ENCODE results near the gene NHSL2.

The NHSL2 gene

DNA sequence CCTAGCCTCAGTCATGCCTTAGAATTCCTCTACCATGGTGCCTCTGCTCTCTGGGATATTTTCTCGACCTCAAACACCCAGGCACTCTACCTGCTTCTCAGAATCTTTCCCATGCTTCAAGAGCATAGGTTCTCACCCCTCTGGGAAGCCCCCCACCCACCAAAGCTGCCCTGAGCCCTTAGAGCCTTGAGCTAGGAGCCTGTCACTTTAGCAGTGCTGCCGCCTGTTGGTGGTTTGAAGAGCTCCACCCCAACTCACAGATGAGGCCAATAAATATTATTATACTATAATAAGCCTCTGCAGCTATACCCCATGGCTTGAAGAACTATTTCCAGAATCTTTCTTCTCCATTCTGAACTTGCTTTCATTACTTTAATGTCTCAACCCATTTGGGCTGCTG, 111.3 kb downstream of the NHSL2 start:
- DNase-seq (ENCODE audit: low read depth): no peak
- H3K4me3 ChIP-seq (ENCODE audit: low read length): no peak overlapping the region
- TF ChIP-seq, protein P1, sequence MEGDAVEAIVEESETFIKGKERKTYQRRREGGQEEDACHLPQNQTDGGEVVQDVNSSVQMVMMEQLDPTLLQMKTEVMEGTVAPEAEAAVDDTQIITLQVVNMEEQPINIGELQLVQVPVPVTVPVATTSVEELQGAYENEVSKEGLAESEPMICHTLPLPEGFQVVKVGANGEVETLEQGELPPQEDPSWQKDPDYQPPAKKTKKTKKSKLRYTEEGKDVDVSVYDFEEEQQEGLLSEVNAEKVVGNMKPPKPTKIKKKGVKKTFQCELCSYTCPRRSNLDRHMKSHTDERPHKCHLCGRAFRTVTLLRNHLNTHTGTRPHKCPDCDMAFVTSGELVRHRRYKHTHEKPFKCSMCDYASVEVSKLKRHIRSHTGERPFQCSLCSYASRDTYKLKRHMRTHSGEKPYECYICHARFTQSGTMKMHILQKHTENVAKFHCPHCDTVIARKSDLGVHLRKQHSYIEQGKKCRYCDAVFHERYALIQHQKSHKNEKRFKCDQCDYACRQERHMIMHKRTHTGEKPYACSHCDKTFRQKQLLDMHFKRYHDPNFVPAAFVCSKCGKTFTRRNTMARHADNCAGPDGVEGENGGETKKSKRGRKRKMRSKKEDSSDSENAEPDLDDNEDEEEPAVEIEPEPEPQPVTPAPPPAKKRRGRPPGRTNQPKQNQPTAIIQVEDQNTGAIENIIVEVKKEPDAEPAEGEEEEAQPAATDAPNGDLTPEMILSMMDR (conservative IDR thresholded peaks at IDR 0.05; ENCODE audit: low read depth, low read length): peak; percentile 60

DNA sequence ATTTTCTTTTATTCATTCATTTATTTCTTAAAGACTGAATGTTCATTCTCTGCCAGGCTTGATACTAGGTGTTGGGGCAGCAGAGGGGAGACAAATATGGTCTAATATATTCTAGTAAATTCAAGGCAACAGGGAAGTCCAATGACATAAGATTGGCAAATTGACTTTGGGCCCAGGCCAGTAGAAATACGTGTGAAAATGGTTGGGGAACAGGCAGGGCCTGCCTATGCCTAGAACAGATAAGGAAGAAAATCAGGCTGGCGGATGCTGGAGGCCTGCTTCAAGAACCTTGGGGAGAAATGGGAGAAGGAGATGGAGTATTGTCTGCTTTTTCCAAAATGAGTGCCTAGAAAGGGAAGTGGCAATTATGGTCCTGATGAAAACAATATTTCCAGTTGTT, 112.4 kb downstream of the NHSL2 start:
- DNase-seq (ENCODE audit: low read depth): no peak
- H3K4me3 ChIP-seq (ENCODE audit: low read length): no peak overlapping the region
- TF ChIP-seq, protein P1 (conservative IDR thresholded peaks at IDR 0.05; ENCODE audit: low read depth, low read length): no peak

DNA sequence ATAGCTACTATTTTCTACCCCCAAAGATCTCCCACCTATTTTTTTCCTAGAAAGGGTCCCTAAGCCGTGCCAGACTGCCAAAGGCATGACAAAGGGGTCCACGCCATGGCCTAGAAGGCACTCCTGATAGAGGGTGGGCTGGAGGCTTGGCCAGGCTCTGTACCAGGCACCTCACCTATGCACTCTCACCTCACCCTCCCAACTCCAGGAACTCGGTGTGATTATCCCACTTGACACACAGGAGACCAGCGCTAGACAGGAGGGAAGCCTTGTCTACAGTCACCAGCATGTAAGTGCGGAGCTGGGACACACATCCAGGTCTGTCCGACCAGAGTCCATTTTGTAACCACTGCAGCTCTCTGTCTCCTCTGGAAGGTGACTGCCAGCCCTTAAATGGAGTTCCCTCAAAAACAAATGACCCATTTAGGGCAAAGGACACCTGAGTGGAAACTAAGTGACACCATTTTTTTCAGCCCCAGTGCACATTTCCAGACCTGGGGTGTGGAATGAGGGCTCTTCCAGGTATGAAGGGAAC, 114.7 kb downstream of the NHSL2 start:
- no peak overlapping the region for H3K4me3 ChIP-seq (ENCODE audit: low read length)
- no peak for DNase-seq (ENCODE audit: low read depth)
- TF ChIP-seq, protein P1 (conservative IDR thresholded peaks at IDR 0.05; ENCODE audit: low read depth, low read length): no peak

DNA sequence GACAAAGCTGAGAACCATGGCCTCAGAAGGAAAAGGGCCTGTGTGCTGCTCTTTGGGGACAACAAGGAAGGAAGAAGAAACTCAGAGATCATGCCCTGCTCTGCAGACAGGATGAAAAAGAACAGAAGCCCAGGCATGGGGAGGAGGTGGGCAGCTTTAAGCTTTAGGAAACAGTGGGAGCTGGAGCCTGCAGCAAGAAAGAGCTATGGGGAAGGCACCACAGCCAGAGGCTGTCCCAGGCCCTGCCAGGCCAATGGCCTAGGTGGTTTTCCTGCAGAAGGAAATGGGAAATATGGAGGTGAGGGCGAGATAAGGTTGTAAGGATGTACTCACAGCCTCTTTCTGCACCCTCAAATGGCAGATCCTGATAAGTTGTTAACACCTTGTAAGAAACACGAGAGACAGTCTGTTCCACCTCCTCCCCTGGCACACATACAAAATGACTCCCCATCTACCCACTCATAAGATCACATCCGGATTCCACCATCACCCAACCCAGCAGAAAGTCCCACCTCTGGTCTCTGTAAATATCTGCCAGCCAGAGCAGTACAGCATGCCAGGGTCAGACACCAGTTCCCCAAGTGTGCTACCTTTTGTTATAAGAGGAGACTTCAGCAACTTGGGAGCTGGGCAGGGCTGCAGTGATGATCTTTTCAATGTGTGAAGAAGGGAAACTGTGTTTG, 115.8 kb downstream of the NHSL2 start:
- no peak for DNase-seq (ENCODE audit: low read depth)
- no peak overlapping the region for H3K4me3 ChIP-seq (ENCODE audit: low read length)

DNA sequence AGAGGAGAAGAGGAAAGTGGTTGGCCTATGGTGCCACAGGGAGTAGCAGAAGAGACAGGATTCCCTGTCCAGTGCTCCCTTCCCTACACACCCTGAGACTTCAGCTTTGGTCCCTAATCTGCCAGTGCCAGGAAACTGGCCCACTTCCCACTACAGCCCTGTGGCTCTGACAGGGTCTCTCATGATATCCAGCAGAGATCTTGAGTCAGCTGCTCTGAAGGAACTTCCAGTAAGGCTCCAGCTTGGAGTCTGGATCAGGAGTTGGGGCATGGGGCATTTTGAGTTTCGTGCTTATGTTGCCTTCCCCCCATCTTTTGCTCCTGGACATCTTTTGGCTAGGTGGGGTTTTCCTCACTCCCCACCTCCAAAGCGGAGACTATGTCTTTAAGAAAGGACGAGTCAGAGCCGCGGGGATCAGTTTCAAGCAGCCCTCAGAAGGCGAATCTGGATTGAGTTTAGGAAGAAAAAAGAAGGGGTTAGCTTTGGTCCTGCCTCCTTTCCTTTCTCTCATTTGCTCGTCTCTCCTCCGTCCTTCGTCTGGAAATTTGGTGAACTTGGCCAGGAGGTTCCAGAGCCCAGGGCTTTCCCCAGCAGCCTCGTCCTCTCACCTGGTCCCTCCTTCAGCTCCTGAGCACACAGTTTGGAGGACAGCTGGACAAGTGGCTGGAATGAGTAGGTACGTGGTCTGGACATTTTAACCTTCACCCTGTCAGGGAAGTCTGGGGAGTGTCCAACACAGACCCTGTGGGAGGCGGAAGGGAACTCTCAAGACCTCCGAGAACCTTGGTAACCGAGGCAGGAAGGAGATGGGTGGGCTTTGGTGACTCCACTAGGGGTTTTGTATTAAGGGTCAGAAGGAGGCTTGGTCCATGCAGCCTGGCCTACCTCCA, 116.6 kb downstream of the NHSL2 start:
- TF ChIP-seq, protein P1 (conservative IDR thresholded peaks at IDR 0.05; ENCODE audit: low read depth, low read length): no peak
- no peak overlapping the region for H3K4me3 ChIP-seq (ENCODE audit: low read length)
- DNase-seq (ENCODE audit: low read depth): no peak

More for the DNA sequence above, 115.8 kb downstream of the NHSL2 start:
- TF ChIP-seq, protein P1 (conservative IDR thresholded peaks at IDR 0.05; ENCODE audit: low read depth, low read length): no peak

DNA sequence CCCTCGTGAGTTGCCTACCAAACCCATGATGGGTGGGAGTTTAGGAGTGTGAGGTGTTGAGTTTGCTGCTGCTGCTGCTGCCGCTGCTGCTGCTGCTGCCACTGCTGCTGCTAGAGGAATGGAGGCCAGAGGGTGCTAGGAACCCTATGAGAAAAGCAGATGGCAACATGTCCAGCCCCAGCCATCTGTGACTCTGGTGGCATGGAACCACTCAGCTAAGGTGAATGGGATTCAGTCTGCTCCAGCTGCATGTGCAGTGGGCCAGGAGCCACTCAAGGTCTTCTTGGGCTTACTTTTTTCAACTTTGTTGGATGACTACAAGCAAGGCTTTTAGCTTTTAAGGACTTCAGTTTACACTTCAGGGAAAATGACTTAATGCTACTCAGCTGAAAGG, 117.3 kb downstream of the NHSL2 start:
- TF ChIP-seq, protein P1 (conservative IDR thresholded peaks at IDR 0.05; ENCODE audit: low read depth, low read length): no peak
- H3K4me3 ChIP-seq (ENCODE audit: low read length): no peak overlapping the region
- no peak for DNase-seq (ENCODE audit: low read depth)

All from retinal pigment epithelial cell (primary cell).